B cell (primary cell): ENCODE results near the gene SMARCD1. TPM values are rescaled to one million over a fixed set of nuclear protein-coding genes. Genes with fewer than 3 reads are reported as not detected.

ENCODE experiments used
- ATAC-seq: fragments of 200-7000 bp; cut with Tn5 transposase; one replicate; pipeline ENCODE4 v1.10.0; 2021; ENCODE audit warnings: low read depth, mild to moderate bottlenecking, moderate number of reproducible peaks, moderate library complexity
- CTCF ChIA-PET: fragments of 350-600 bp; sonication (Branson Sonifier 250); formaldehyde crosslinking; loops from one replicate; lab custom pipeline; 2021; ENCODE audit warnings: antibody characterized with exemption, inconsistent platforms; lab: Charles Lee
- POLR2A ChIA-PET: fragments of 350-600 bp; sonication (Branson Sonifier 250); formaldehyde crosslinking; loops from one replicate; lab custom pipeline; 2021; ENCODE audit warnings: antibody characterized with exemption; lab: Charles Lee
- DNase-seq: peaks from one replicate; pipeline ENCODE4 v3.0.0; 2013
- H2AFZ ChIP-seq: 2 replicates; pipeline ENCODE4 v1.6.1; 2012; ENCODE audit warnings: mild to moderate bottlenecking, low read depth, low read length; ENCODE audit not compliant: insufficient read depth, poor library complexity, severe bottlenecking
- H3K27ac ChIP-seq, 2 donors: 1 replicate in 1 of 2; 2 replicates in 1 of 2; pipeline ENCODE4 v1.5.1; 2012 to 2013; ENCODE audit warnings: low read length in 2 of 2, mild to moderate bottlenecking in 2 of 2, moderate library complexity in 1 of 2
- H3K27me3 ChIP-seq, 4 experiments: fragments of 200-600 bp in 1 of 4; sonication (generic) in 1 of 4; replicated peaks in 1 of 4; 1 replicate in 2 of 4; 2 replicates in 2 of 4; pipeline versions ENCODE4 v1.6.1 to v1.7.0; 2013 to 2016; ENCODE audit warnings: low read length in 3 of 4, mild to moderate bottlenecking in 2 of 4, mixed read lengths in 1 of 4, moderate library complexity in 1 of 4; ENCODE audit not compliant: insufficient read depth in 4 of 4, control insufficient read depth in 3 of 4; ENCODE audit errors: control extremely low read depth in 1 of 4
- H3K36me3 ChIP-seq, 2 experiments: replicated peaks in 1 of 2; 1 replicate in 1 of 2; 2 replicates in 1 of 2; pipeline versions ENCODE4 v1.6.1 to v1.7.1; 2013; ENCODE audit warnings: low read length in 1 of 2; ENCODE audit not compliant: insufficient read depth in 2 of 2, control insufficient read depth in 1 of 2; ENCODE audit errors: control extremely low read depth in 1 of 2, extremely low read depth in 1 of 2
- H3K4me1 ChIP-seq, 2 donors: fragments of 200-600 bp in 1 of 2; sonication (generic) in 1 of 2; 1 replicate in 1 of 2; 2 replicates in 1 of 2; pipeline versions ENCODE4 v1.5.1 to v1.6.1; 2013 to 2017; ENCODE audit warnings: low read length in 2 of 2; ENCODE audit not compliant: control insufficient read depth in 2 of 2, insufficient read depth in 2 of 2
- H3K4me2 ChIP-seq: replicated peaks from 2 replicates; pipeline ENCODE3; 2012; ENCODE audit warnings: mild to moderate bottlenecking, low read depth, low read length; ENCODE audit not compliant: poor library complexity, severe bottlenecking
- H3K4me3 ChIP-seq, 5 experiments: fragments of 200-600 bp in 1 of 5; sonication (generic) in 1 of 5; 1 replicate in 3 of 5; 2 replicates in 2 of 5; pipeline versions ENCODE4 v1.5.1 to v1.7.0; 2011 to 2016; ENCODE audit warnings: low read length in 4 of 5, mild to moderate bottlenecking in 4 of 5, low read depth in 2 of 5, control low read depth in 1 of 5, moderate library complexity in 1 of 5; ENCODE audit not compliant: insufficient read depth in 1 of 5; ENCODE audit errors: control extremely low read depth in 1 of 5, extremely low read depth in 1 of 5
- H3K79me2 ChIP-seq: fragments of 200-600 bp; sonication (generic); one replicate; pipeline ENCODE4 v1.6.0; 2016; ENCODE audit warnings: low read length; ENCODE audit not compliant: control insufficient read depth, insufficient read depth
- H3K9ac ChIP-seq: fragments of 200-600 bp; sonication (generic); 2 replicates; pipeline ENCODE4 v1.6.1; 2017; ENCODE audit warnings: mild to moderate bottlenecking, low read length, moderate library complexity
- H3K9me3 ChIP-seq, 3 donors: one replicate each; pipeline versions ENCODE4 v1.6.1 to v1.7.1; 2013; ENCODE audit warnings: low read length in 2 of 3; ENCODE audit not compliant: control insufficient read depth in 2 of 3, insufficient read depth in 1 of 3; ENCODE audit errors: control extremely low read depth in 1 of 3
- H4K20me1 ChIP-seq: 2 replicates; pipeline ENCODE4 v1.6.0; 2012; ENCODE audit warnings: mild to moderate bottlenecking, low read length; ENCODE audit not compliant: insufficient read depth, control insufficient read depth, poor library complexity, severe bottlenecking
- H3K27ac Mint-ChIP-seq: one replicate; pipeline ENCODE4 v1.8.0; 2021; ENCODE audit warnings: mixed read lengths
- H3K27me3 Mint-ChIP-seq: one replicate; pipeline ENCODE4 v1.8.0; 2021; ENCODE audit warnings: mixed read lengths
- H3K4me1 Mint-ChIP-seq: one replicate; pipeline ENCODE4 v1.8.0; 2021; ENCODE audit warnings: mixed read lengths
- H3K4me3 Mint-ChIP-seq: one replicate; pipeline ENCODE4 v1.8.0; 2021; ENCODE audit warnings: mixed read lengths
- H3K9me3 Mint-ChIP-seq: one replicate; pipeline ENCODE4 v1.8.0; 2022; ENCODE audit warnings: mixed read lengths; ENCODE audit not compliant: insufficient read depth
- EZH2 ChIP-seq: IDR thresholded peaks from 2 replicates; pipeline ENCODE4 v1.6.1; 2012; ENCODE audit warnings: borderline replicate concordance, low read depth, mild to moderate bottlenecking, moderate library complexity, low read length; ENCODE audit not compliant: insufficient read depth, poor library complexity, severe bottlenecking
- whole genome bisulfite sequencing: methylation state at CpG from one replicate; pipeline ENCODE4 v1.1.5; 2013; ENCODE audit warnings: missing lambda C conversion rate; ENCODE audit not compliant: insufficient coverage; 5-methylcytosine and 5-hydroxymethylcytosine counted together
- intact Hi-C: fragments of 100-400 bp; cut with micrococcal nuclease; formaldehyde crosslinking; loops from one replicate; pipeline ENCODE4 v1.10.0; 2022
- polyA plus RNA-seq: library from polyadenylated mRNA; depleted of rRNA; stranded (reverse); fragments of >200 nt; gene quantifications from 2 replicates; pipeline ENCODE4 v1.2.3, GENCODE V29; 2012
- total RNA-seq, 2 donors: library from RNA; stranded (reverse); fragments of 120-200 nt in 1 of 2; gene quantifications; 1 replicate in 1 of 2; 2 replicates in 1 of 2; pipeline versions ENCODE4 v1.2.3 to v1.2.4, GENCODE V29; 2013 to 2022
- TF ChIP-seq, protein P1 (sequence below): fragments of 200-600 bp; IDR thresholded peaks from one replicate; pipeline ENCODE4 v1.8.0; 2022; ENCODE audit warnings: antibody characterized with exemption, mild to moderate bottlenecking

The SMARCD1 gene
- total and polyA plus RNA-seq, 2 donors (not counting 1 experiment from before 2014, with no cell fraction given), result 67.8 to 101 TPM

DNA sequence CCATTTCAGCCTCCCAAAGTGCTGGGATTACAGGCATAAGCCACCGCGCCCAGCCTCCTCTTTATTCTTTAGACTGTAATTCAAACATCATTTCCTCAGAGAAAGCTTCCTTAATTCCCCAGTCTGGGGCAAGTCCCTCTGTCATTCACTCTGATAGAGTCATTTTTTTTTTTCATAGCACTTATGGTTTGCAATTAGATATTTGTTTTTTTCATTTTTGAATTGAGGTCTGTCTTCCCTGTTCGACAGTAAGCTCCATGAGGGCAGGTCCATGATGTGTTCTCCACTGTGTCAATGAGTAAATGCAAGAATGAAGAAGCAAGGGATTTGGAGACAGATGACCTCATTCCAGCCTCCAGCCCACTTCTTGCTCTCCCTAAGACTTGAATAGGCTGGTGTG, 15.6 kb upstream of the SMARCD1 start:
- ChIA-PET CTCF (interaction anchor here (0.6 to 15.9 kb wide), 15 partner anchors 9 to 213 kb away, joined by 3 to 343 read pairs (median 6); partner anchors contain the start of genes CERS5, LIMA1 and SMARCD1), POLR2A (no interaction called here)
- Histone ChIP-seq H3K27me3 (peaks cover 0 to 3% (median 0%) of the 10 kb centered on the region in 4 experiments), H4K20me1 (no peaks in the 10 kb centered on the region), H3K9ac (no peak overlapping the region), H3K4me3 (no peak overlapping the region), H3K36me3 (no peaks in the 10 kb centered on the region), H3K27ac (no peak overlapping the region), H2AFZ (no peak overlapping the region), H3K9me3 (no peaks in the 10 kb centered on the region), H3K4me2 (no peak overlapping the region), H3K4me1 (peaks cover 0 to 5% of the 10 kb centered on the region in 2 donors), H3K79me2 (no peaks in the 10 kb centered on the region)
- no peak overlapping the region for H3K4me3 Mint-ChIP-seq
- H3K9me3 Mint-ChIP-seq, result no peaks in the 10 kb centered on the region
- 100% methylated on average over 2 of the region's 3 CpGs for WGBS
- DNase-seq (no peak), ATAC-seq (no peak)
- intact Hi-C loops, result no loop called here
- no peak overlapping the region for H3K27ac Mint-ChIP-seq
- H3K27me3 Mint-ChIP-seq, result peaks cover 11% of the 10 kb centered on the region
- H3K4me1 Mint-ChIP-seq, result peaks cover 4% of the 10 kb centered on the region
- TF ChIP-seq EZH2, result no peak
- TF ChIP-seq, protein P1, sequence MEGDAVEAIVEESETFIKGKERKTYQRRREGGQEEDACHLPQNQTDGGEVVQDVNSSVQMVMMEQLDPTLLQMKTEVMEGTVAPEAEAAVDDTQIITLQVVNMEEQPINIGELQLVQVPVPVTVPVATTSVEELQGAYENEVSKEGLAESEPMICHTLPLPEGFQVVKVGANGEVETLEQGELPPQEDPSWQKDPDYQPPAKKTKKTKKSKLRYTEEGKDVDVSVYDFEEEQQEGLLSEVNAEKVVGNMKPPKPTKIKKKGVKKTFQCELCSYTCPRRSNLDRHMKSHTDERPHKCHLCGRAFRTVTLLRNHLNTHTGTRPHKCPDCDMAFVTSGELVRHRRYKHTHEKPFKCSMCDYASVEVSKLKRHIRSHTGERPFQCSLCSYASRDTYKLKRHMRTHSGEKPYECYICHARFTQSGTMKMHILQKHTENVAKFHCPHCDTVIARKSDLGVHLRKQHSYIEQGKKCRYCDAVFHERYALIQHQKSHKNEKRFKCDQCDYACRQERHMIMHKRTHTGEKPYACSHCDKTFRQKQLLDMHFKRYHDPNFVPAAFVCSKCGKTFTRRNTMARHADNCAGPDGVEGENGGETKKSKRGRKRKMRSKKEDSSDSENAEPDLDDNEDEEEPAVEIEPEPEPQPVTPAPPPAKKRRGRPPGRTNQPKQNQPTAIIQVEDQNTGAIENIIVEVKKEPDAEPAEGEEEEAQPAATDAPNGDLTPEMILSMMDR, result no peak

DNA sequence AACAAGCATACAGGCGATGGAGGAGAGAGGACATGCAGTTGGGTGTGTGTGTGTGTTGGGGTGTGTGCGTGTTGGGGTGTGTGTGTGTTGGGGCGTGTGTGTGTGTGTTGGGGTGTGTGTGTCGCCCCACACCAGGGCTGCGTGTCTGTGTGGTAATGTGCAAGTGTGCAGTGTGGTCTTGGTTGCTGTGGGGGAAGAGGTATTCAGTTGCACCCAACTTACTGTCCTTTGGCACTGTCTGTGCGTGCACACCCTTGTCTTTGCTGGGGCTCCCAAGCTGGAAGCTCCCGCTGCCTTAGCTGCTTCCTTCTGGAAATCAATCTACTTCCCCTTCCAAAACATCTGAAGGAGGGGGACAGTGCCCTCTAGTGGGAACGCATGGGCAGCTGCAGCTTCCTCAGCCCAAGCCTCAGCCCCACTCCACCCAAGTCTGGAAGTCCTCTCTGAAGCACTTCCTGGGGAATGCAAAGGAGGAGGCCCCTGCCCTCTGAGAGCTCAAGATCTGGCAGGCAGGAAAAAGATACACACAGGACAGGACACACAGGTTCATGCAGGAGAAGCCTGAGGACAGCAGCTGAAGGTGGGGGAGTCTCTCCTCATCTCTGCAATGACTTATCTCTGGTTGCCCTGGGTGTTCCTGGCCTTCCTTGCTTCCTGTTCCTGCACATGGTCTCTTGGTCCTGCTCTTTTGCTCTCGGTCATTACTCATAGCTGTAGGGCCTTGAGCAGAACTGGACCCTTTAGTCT, 14.7 kb upstream of the SMARCD1 start:
- POLR2A ChIA-PET, result no interaction called here

More for the DNA sequence above, 14.7 kb upstream of the SMARCD1 start:
- no peaks in the 10 kb centered on the region for H3K36me3 ChIP-seq
- Mint-ChIP-seq H3K9me3 (no peaks in the 10 kb centered on the region), H3K27ac (no peak overlapping the region), H3K27me3 (peaks cover 9% of the 10 kb centered on the region), H3K4me3 (no peak overlapping the region), H3K4me1 (peaks cover 4% of the 10 kb centered on the region)
- H3K4me2 ChIP-seq, result peak overlapping the region; percentile 9
- no peaks in the 10 kb centered on the region for H3K27me3 ChIP-seq
- peak; percentile 61 for ATAC-seq
- CTCF ChIA-PET, result interaction anchor here (0.7 to 15.9 kb wide), 34 partner anchors 9 to 242 kb away, joined by 3 to 343 read pairs (median 4); partner anchors contain the start of genes CERS5, LIMA1 and SMARCD1
- no peak for TF ChIP-seq EZH2
- TF ChIP-seq, protein P1, result peak; percentile 90
- no peak overlapping the region for H3K9ac ChIP-seq
- no peaks in the 10 kb centered on the region for H3K9me3 ChIP-seq
- H3K4me1 ChIP-seq, result peaks cover 0 to 12% of the 10 kb centered on the region in 2 donors
- DNase-seq, result peak; percentile 80
- no peak overlapping the region for H3K27ac ChIP-seq
- intact Hi-C loops, result loop anchor here (1.0 to 2.0 kb wide), 2 partner anchors 32 to 105 kb away; no protein-coding TSS in a partner anchor
- no peak overlapping the region for H3K4me3 ChIP-seq
- peak overlapping the region; percentile 47 for H2AFZ ChIP-seq
- 34% methylated on average over 8 of the region's 9 CpGs for WGBS
- H3K79me2 ChIP-seq, result no peaks in the 10 kb centered on the region
- H4K20me1 ChIP-seq, result no peaks in the 10 kb centered on the region
